GM21526 (cell line): ENCODE results near the gene SOST.

ENCODE experiments used
- ATAC-seq: cut with Tn5 transposase; IDR thresholded peaks from one replicate; pipeline ENCODE4 v1.9.1; 2021; ENCODE audit warnings: moderate library complexity; ENCODE audit not compliant: unreplicated experiment, low FRiP score

SOST gene

DNA sequence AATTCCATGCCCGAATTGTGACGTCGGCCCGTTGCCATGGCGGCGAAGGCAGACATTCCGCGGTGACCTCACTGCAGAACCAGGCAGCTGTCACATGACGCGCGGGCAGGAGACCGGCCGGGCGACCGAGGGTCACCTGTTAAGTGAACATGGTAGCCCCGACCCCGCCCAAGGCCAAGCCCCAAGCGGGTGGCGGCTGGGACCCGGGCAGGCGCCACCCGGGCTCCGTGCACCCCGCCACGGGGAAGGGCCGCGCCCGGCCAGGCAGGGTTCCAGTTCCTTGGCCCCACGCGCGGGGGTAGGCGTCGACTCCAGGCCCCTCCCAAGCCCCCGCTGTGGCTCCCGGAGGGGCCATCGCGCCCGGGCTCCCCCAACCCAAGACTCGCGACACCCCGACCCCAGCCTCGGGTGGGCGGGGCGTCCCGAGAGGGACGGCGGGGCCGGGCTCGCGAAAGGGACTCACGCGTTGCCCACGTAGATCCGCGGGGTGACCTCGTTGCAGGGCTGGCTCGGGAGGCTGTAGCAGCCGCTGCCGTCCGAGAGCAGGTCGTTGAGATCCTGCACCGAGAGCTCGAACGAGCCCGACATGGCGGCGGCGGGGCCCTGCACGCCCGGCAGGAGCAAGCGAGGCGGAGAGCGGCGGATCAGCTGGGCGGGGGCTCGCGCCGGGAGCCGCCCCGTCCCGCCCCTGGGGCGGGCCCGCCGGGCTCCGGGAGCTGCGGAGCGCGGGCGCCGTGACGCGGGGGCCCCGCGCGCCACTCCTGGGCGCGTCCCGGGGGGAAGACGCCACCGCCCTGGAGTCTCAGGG lies 19.9 kb upstream of the SOST start, which contains the start of gene DUSP3:
Gene DUSP3 (minus strand): TSS at position 641 of the 808 bp plus-strand sequence. CDS start 53 bp downstream, at position 588.
- peak; percentile 57 for ATAC-seq

DNA sequence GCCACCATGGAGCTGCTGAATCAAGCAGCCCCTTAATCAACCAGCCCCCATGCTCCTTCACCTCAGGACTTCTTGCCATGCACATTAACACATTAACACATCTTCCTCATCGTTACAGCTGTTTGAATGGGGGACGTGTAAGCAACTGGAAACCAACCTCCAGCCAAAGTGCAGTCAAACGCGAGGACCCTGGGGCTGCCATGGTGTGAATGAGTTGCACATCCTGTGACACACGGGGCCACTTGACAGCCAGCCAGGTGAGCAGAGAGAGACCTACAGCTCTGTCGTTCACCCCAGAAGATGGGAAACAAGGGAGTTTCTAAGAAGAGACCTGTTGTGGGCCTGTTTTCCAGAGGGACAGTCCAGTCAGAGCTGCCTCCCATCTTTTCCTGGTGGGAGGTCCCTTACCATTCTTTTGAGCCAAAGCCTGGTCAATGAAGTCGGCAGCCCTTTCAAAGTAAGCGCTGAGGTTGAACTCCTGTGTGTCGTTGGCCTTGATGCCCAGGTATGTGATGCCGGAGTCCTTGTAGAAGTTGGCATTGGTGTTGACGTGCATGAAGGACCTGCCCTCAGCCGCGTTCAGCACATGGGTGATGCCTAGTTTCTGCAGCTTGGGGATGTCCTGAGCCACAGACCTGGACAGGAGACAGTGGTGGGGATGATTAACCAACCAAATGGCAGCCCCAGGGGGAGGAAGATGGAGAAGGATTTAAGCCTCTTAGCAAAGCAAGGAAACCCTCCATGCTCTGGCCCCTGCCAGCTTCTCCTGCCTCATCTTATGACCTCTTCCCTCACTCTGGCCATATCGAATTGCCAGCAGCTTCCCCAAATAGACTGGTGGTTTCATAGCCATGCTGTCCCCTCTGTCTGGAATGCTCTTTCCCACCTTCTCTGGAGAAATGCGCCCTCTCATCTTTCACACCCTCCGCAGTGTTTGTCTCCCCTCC lies 16.0 kb upstream of the SOST start:
- no peak for ATAC-seq

DNA sequence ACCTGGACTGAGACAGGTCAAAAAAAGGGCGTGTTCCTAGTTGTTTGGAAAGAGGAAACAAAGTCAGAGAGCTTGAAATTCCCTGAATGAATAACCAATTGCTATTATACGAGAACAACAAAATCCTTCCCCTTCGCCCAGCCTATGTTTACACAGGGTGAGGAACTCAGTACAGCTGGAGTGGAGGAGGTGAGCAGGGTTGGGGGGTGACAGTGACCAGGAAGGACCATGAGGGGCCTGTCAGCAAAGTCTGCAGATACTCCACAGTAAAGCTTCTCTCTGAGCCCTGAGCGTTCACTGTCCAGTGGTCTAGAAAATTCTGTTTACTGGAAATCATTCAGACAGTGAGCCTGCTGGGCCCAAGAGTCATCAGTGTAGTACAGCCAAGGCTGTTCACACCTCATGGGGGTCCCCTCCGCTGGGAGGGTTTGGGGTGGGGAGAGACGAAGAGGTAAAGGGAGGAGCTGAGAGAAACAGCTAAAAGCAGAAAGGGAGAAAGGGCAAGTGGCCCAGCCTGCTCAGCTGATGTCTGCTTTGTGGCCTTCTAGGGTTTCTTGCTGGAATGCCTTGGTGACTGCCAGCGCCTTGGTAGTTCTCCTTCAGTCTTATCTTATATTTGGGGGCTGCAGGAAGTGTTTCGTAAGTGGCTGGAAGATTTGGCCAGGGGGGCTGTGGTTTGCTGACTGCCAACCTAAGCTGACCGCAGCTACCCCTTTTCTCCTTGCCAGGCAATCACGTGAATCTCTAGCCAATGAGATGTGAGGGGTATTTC lies 14.5 kb upstream of the SOST start:
- ATAC-seq = no peak

DNA sequence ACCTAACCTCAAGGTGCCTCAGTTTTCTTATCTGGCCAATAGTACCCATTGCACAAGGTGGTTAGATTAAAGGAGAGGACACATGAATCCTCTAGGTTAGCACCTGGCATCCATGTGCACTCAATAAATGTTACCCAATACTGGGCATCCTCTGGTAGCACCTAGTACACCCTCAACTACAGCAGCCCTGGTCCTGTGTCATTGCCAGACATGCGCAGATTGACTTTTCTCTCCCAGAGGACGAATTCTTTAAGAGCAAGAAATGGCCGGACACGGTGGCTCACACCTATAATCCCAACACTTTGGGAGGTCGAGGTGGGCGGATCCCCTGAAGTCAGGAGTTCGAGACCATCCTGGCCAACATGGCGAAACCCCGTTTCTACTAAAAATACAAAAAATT lies 12.9 kb upstream of the SOST start:
- ATAC-seq = no peak

DNA sequence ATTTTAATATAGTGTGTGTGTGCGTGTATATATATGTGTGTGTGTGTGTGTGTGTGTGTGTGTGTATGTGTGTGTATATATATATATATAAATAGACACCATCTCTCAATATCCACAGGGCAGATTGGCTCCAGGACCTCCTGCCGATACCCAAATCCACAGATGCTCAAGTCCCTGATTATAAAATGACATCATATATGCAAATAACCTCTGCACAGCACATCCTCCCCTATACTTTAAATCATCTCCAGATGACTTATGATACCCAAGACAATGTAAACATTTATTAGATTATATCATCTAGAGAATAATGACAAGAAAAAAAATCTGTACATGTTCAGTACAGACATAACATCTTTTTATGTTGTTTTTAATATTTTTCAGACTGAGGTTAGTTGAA lies 12.4 kb upstream of the SOST start:
- ATAC-seq = no peak

DNA sequence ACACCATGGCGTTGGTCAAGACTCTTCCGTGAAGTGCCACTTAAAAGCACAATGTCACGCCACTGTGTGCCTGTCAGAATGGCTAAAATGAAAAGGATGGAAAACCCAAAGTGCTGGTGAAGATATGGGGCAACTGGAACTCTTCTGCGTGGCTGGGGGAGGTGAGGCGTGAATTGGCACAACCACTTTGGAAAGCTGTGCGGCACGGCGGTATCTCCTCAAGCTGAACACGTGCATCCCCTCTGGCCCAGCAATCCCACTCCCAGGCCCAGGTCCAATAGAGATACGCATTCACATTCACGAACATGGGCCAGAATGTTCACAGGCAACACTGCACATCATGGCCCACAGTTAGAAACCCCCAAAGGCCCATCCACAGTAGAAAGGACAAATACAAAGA lies 11.3 kb upstream of the SOST start:
- ATAC-seq = no peak

DNA sequence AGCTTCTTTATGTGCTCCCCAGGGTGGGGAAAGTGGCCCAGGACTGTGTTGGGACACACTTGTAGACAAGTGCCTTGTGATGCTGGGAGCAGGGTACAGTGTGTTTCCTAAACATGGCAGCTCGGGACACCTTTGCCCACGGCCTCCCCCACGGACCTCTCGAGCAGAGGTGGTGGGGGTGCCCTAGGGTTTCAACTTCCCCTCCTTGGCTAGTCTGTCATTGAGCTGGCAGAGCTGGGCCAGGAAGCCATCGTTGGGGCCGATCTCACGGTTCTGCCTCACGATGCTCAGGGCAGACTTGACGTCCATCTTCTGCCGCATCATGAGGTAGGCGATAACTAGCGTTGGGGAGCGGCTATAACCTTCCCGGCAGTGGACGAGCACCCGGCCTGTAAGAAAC lies 10.8 kb upstream of the SOST start:
- ATAC-seq = no peak

DNA sequence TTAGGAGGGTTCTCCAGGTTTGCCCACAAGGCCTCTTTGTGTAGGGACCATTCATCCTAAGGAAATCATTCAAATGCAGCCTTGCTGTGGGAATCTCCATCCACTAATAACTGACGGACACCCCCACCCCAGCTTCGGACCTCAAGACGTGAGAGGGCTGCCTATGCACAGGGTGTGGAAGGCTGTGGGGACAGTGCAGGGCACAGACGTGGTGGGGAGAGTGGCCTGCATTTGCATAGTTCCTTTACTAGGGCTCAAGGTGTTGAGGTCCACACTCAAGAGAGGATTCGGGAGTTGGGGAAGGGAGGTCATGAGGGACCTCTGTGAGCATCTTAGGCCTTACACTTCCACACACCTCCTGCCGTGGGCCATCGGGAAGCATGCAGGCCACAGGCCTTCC lies 10.4 kb upstream of the SOST start:
- ATAC-seq = no peak

DNA sequence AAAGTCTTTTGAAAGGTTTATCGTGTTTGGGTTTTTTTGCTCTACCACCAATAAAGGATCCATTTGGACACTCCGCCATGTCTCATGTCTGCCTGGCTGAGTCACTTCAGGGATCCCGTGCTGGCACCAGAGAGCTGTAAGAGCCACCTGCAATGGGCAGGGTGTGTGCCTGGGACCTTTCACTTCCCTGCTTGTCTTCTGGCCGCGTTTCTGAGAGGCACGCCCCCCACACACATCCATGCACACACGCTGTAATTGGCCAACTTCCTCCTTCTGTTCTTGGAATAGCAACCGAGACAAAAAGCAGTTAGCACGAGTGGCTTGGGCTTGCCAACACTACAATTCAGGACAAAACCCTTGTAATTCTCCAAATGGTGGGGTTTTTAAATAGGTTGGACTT lies 9.8 kb upstream of the SOST start:
- ATAC-seq = no peak

DNA sequence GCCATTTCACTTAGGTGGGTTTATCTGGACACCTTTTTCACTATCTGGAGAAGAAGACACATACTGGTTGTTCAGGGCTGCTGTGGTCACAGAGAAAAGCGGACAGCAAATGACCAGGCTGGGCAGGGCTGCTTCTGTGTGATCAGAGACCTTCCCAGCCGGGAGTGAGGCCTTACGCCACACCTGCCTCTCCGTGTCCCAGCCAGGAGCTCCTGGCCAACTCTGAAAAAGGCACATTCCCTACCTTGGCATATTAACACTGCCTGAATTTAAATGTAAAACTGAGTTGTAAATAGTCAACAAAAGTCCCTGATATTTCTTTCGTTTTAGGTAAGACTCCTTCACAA lies 9.1 kb upstream of the SOST start:
- no peak for ATAC-seq

DNA sequence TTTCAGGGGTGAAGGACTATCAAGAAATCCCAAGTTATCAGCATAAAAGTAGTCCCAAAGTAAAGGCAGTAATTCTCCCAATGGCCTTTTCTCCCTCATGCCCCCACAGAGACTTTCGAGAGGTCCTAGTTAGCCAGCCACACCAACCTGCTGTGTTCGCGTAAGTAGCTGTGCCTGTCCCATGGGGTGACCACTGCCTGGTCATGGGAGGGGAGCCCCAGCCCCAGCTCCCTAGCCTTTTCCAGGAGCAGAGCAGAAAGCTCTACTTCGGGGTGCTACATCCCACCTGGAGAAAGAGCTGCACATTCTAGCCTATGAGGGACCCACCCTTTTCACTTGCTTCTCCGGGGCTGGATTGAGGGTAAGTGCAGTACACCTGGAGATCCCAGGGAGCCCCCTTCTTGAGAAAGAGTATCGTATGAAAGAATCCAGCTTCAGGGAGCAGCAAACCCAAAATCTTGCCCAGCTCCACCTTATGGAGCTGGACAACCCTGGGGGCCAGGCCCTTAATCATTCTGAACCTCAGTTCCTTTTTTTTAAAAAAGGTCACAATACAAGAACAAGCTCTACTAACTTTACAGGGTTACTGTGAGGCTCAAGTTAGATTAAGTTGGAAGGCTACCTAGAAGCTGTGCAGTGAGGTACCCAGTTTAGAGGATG lies 8.6 kb upstream of the SOST start:
- no peak for ATAC-seq

DNA sequence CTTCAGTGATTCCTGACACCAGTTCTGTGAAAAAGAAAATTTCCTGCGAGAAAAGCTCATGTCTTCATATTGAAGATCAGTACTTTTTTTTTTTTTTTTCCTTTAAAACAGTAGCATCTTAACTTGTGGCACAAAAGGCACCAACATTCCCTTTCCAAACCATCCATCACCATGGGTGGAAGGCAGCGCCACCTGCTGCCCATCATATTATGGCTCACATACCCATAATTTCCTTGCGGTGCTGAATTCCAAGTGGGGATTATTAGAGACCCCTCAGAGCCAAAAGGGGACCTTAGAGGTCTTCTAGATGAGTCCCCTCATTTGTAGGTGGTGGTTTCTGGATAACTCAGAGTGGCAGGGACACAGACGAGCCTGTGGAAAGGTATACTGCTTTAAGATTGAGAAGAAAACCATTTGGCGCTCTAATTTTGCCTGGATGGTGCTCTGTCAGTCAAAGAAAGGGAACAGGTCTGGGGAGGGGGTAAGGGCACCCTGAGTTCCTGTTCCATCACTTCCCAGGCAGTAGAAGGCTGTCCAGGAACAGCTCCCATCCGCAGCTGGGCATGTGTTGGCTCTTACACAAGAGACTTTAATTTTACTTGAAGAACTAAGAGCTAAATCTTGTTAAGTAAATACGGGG lies 7.9 kb upstream of the SOST start:
- no peak for ATAC-seq

DNA sequence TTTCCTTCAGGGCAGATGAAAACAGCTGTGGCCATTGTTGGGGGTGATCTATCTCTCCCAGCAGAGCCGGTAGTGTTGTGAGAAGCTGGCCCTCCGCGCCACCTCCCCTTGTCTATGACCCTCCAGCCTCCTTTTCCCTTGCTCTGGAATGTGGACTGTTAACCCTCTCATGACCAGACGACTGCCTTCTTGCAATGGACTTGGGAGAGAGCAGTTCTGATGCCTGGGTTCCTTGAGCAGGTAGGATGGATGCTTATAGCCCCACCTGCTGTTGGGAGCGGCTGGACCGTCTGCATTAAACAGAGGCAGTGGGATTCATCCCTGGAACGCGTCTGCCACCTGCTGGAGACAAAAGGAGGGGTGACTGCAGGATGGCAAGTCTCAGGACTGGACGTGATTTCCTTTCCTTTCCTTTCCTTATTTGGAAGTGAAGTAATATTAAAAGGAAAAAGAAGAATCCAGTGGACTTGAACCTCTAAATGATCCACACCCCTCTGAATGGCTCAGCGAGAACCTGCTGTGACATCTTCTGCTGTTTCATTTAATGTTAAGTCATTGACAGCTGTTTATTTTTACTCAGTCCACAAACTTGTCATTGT lies 1.8 kb upstream of the SOST start:
- no peak for ATAC-seq

DNA sequence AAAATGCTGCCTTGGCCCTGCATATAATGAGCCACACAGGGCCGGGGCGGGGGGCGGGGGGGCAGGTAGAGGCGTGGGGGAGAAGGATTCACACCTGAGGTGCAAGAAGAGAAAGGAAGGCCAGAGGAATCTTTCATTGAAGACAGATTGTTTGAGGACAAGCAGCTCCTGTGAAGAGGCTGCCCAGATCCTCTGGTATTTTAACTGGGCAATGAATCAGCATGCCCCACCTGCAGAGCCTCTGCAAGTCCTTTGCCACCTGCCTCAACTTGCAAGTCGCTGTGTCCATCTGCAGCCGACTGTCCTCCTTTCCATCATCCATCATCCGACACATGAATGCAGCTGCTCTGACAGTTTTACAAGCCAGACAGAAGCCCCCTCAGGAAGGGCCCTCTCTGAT lies 1.2 kb upstream of the SOST start:
- ATAC-seq = no peak

DNA sequence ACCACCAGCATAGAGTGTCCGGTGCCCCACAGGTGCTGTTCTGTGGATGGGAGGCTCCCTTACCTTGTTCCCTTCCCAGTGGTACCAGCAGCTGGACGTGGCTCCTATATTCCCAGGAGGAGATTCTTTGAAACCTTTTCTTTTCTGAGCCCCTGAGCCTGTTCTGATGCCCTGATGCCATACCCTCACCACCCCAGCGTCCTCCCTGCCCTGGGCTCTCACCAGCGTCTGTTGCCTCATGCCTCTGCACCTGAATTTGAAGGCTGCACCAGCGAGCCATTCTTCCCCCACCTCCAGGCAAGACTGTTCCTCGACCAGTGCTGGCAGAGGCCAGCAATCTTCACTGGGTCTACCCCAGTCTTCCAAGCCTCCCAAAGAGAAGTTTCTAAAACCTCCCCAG lies 505 bp downstream of the SOST start:
- ATAC-seq = no peak

DNA sequence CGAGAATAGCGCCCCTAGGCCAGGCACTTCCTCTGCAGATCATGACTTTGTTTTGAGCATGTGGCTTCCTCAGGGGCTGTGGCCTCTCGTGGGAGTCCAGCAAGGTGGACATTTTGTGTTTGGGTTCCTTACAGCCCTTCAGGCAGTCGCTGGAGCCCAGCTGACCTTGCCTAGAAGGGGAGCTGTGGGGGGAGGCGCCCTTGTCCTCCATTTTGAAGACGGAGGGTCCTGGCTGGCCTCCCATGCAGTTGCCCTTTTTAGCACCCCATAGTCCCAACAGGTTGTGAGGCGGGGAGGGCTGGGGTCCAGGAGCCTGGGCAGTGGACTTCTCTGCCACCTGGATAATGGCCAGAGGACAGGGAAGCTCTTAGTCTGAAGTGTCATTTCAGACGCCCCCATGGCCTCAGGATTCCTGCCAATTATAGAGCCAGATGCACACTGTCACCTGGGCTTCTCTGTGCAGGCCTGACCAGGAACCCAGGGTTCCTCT lies 1.4 kb downstream of the SOST start:
- no peak for ATAC-seq

DNA sequence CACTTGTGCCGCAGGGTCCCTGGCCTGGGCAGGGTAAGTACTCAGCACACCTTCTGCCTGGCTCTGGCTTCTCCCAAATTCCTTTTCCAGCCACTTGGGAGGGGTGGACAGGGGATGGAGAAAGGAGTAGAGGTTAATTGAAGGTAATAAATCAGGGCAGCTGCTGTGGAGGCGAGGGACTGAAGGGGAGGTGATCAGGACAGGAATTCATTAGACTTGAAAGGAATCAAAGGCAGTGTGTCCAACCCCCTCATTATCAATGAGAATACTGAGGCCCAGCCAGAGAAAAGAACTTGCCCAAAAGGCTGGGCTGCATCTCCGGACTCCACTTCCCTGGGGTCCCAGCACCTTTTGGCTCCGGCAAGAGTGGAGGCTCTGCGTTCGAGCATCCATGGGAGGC lies 2.4 kb downstream of the SOST start:
- no peak for ATAC-seq

DNA sequence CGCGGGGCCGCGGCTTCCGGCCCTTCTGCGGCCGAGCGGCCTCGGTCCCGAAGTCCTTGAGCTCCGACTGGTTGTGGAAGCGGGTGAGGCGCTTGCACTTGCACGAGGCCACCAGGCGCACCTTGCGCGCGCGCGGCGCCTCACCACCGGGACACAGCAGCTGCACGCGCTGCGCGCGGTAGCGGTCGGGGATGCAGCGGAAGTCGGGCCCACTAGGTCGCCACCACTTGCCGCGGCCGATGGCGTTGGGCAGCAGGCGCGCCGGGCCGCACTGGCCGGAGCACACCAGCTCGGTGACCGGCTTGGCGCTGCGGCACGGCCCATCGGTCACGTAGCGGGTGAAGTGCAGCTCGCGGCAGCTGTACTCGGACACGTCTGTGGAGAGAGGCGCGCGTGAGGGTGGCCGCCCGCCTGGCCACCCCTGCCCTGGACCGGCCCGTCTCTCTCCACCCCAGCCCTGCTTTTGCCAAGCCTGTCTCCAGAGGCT lies 3.2 kb downstream of the SOST start:
- ATAC-seq = no peak

DNA sequence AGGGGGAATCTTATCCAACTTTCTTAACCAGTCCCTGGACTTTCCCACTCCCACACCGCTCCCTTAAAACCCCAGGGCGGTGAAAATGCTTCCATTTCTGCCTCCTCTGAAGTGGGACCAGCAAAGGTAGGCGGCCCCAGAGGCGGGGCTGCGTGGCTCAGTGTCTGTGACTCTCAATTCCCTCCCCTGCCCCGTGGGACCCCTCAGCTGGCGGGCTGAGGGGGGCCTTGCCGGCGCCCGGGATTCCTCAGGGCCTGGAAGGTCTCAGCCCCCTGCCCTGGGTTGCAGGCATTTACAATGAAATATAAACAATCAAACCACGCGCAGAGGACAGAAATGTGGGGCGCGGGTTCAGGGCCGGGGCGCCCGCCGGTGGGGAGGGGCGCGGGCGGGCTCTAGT lies 3.6 kb downstream of the SOST start:
- no peak for ATAC-seq
